K562 treated with DMSO at 1 percent for 12 hours (cell line): ENCODE results near the gene FOSB. TPM values are rescaled to one million over a fixed set of nuclear protein-coding genes. Genes with fewer than 3 reads are reported as not detected.

Experiments
- total RNA-seq: library from RNA; unstranded; fragments of 300-600 nt; gene quantifications from 2 replicates; pipeline ENCODE4 v1.2.3, GENCODE V29; 2022; ENCODE audit not compliant: insufficient read depth

FOSB gene
- total RNA-seq, result 1.1 and 1.5 TPM in 2 replicates

DNA sequence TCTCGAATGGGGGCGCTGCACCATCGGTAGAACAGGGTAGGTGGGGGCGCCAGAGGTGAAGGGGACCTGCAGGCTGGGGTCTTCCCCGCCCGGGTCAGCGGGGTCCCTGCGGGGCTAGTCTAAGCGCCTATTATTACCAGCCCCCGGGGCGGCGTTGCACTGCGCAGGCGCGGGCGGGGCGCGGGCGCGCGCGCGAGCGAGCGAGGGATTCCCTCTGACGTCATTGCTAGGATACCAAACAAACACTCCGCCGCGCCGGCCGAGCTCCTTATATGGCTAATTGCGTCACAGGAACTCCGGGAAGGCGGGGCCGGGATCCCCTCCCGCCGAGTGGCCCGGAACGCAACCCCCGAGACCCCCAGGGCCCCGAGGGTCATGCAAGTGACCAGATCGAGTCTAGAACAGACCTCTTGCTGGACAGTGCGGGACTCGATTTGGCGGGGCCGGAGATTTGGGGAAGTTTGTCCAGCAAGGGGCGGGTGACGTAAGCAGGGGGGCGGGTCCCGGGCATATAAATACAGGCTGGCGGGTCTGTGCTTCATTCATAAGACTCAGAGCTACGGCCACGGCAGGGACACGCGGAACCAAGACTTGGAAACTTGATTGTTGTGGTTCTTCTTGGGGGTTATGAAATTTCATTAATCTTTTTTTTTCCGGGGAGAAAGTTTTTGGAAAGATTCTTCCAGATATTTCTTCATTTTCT, at the start of gene FOSB:
FOSB (plus strand) TSS at position 541 of the 703 bp plus-strand sequence. CDS start 591 bp downstream, outside the sequence.

DNA sequence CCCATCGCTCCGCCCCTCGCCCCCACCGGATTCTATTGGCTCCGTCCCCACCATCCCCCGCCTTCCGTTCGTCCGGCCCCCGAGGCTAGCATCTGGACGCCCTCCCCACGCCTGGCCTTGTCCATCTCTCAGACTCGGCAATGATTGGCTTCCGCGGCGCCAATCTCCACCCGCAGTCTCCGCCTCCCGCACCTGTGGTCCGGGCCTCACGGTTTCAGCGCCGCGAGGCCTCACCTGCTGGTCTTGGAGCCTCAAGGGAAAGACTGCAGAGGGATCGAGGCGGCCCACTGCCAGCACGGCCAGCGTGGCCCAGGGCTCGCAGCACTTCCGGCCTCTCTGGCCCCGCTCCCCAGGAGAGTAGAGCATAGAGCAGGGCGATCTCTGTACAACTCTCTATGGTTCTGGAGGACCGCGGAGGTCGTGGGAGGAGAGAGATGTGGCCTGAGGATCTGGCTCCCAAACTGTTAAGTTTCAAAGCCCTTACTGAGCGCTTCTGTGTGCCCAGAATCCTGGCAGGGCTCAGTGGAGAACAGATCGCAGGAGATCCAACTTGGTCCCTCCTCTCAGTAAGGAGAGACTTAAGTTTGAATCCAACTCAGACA, 44.1 kb upstream of the FOSB start, which contains the start of gene ERCC1:
ERCC1 (minus strand) TSS at position 329 of the 602 bp plus-strand sequence. CDS start 543 bp downstream, outside the sequence.

DNA sequence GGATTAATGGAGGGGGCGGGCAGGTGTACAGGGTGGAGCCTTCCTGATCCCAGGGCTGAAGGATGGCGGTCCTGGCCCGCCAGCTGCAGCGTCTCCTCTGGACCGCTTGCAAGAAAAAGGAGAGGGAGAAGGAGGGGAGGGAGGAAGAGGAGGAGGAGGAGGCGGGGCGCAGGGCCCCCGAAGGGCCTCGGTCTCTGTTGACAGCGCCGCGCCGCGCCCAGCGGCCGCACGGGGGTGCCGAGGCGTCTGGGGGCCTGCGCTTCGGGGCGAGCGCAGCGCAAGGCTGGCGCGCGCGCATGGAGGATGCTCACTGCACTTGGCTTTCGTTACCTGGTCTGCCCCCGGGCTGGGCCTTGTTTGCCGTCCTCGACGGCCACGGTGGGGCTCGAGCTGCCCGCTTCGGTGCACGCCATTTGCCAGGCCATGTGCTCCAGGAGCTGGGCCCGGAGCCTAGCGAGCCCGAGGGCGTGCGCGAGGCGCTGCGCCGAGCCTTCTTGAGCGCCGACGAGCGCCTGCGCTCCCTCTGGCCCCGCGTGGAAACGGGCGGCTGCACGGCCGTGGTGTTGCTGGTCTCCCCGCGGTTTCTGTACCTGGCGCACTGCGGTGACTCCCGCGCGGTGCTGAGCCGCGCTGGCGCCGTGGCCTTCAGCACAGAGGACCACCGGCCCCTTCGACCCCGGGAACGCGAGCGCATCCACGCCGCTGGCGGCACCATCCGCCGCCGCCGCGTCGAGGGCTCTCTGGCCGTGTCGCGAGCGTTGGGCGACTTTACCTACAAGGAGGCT, 30.8 kb downstream of the FOSB start, which contains the start of gene PPM1N:
PPM1N (plus strand) TSS at position 33 of the 785 bp plus-strand sequence; CDS start at position 63, 30 bp downstream.

DNA sequence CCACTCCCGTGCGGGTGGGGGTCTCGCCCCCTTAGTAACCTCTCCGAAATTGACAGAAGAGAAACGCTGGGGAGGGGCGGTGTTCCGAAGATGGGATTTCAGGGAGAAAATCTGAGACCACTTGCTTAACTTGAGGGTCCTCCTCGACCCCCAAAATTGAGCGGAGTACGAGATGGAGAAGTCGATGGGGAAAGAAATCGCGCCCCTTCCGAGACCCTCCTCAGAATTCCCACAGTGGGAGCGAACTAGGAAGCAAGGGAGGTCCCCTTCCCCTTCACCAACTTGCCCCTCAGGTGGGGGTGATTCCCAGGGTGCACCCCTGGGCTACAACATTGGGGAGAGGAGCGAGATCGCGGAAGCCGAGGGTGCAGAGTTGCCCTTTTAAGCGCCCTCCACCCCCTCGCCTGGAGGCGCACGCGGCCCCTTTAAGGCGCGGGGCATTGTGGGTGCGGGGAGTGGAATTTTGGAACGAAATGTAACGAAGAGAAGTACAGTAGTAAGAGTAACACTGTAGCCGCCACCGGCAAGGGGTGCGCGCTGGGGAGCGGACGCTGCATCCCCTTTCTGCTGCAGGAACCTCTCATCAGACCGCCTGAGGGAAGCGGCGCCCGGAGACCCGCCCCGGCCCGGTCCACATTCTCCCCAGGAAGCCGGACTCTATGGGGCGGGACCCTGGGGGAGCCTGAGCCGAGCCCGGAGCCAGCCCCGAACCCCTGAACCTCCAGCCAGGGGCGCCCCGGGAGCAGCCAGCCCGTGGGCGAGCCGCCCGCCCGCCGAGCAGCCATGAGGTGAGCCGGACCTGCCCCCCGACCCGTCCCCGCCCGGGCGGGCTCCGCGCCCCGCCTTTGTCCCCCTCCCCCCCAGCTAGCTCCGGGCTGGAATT, 39.4 kb downstream of the FOSB start, which contains the start of gene VASP:
VASP (plus strand) TSS at position 491 of the 883 bp plus-strand sequence; CDS start at position 784, 293 bp downstream.

Other genes with a start within 250 kb of the FOSB start
- 16.3 and 18.8 TPM in 2 replicates for gene EXOC3L2, start 222.6 kb upstream of the FOSB start, total RNA-seq
- gene MARK4, start 216.7 kb upstream of the FOSB start, total RNA-seq, result 17.2 and 27.0 TPM in 2 replicates
- gene CKM, start 145.1 kb upstream of the FOSB start, total RNA-seq, result not detected in 2 replicates
- 5.4 and 5.9 TPM in 2 replicates for gene KLC3, start 127.2 kb upstream of the FOSB start, total RNA-seq
- 24.6 and 32.3 TPM in 2 replicates for gene ERCC2, start 97.4 kb upstream of the FOSB start, total RNA-seq
- gene PPP1R13L, start 62.9 kb upstream of the FOSB start, total RNA-seq, result 14.7 and 18.9 TPM in 2 replicates
- 0.98 and 3.0 TPM in 2 replicates for gene POLR1G, start 61.4 kb upstream of the FOSB start, total RNA-seq
- 55.7 and 65.2 TPM in 2 replicates for gene ERCC1, start 44.1 kb upstream of the FOSB start, total RNA-seq
- 66.8 and 81.5 TPM in 2 replicates for gene RTN2, start 29.1 kb downstream of the FOSB start, total RNA-seq
- gene PPM1N, start 30.4 kb downstream of the FOSB start, total RNA-seq, result 8.9 and 12.3 TPM in 2 replicates
- 106 and 111 TPM in 2 replicates for gene VASP, start 39.5 kb downstream of the FOSB start, total RNA-seq
- gene OPA3, start 116.8 kb downstream of the FOSB start, total RNA-seq, result 6.0 and 15.1 TPM in 2 replicates
- not detected in 2 replicates for gene GPR4, start 134.2 kb downstream of the FOSB start, total RNA-seq
- gene EML2, start 171.4 kb downstream of the FOSB start, total RNA-seq, result 46.6 and 69.9 TPM in 2 replicates
- 7.3 and 23.2 TPM in 2 replicates for gene GIPR, start 200.2 kb downstream of the FOSB start, total RNA-seq
- 589 and 1,120 TPM in 2 replicates for gene SNRPD2, start 224.0 kb downstream of the FOSB start, total RNA-seq
- 23.9 and 24.7 TPM in 2 replicates for gene QPCTL, start 224.7 kb downstream of the FOSB start, total RNA-seq